HCT116 (cell line): ENCODE data around the gene SPAG4. TPM values are rescaled to one million over a fixed set of nuclear protein-coding genes. Genes with fewer than 3 reads are reported as not detected.

Experiments used
- ATAC-seq: fragments of 200-7000 bp; cut with Tn5 transposase; 2 replicates; pipeline ENCODE4 v1.9.1; 2020; ENCODE audit warnings: mild to moderate bottlenecking, moderate library complexity
- BruUV-seq: library from RNA; stranded (reverse); fragments of 400-500 nt; replicated peaks from 2 replicates; lab custom pipeline; 2021; lab: Mats Ljungman, UMichigan
- CTCF ChIA-PET: fragments of 300-600 bp; sonication (Branson Sonifier 250); formaldehyde crosslinking; loops from one replicate; lab custom pipeline; 2021; ENCODE audit warnings: antibody characterized with exemption; lab: Charles Lee
- POLR2A ChIA-PET: fragments of 300-600, 350-600 bp; sonication (Branson Sonifier 250); formaldehyde crosslinking; loops from one replicate; lab custom pipeline; 2021; ENCODE audit warnings: antibody characterized with exemption; lab: Charles Lee
- RAD21 ChIA-PET, 2 experiments: fragments of 300-600 bp; sonication (Branson Sonifier 250); formaldehyde crosslinking; loops; one replicate each; lab custom pipeline; 2023; ENCODE audit warnings: low total read pairs in 2 of 2; ENCODE audit not compliant: uncharacterized antibody in 2 of 2, unreplicated experiment in 2 of 2, low non-redundant PET in 1 of 2; lab: Charles Lee
- DNase-seq: peaks from one replicate; pipeline ENCODE4 v3.0.0-alpha.2; 2010; ENCODE audit warnings: low read depth, low spot score
- H2AFZ ChIP-seq: fragments of 200-600 bp; shearing (Covaris generic), sonication (generic); 2 replicates; pipeline ENCODE4 v1.6.1; 2017; ENCODE audit warnings: low read depth, mixed run types, mixed read lengths, antibody characterized with exemption, low read length; ENCODE audit not compliant: poor library complexity, severe bottlenecking
- H3K27ac ChIP-seq: 2 replicates; pipeline ENCODE4 v1.5.1; 2012; ENCODE audit warnings: low read depth, low read length
- H3K27me3 ChIP-seq: fragments of 200-600 bp; sonication (generic); 2 replicates; pipeline ENCODE4 v1.6.1; 2016; ENCODE audit warnings: mixed run types, low read length, mixed read lengths; ENCODE audit not compliant: insufficient read depth
- H3K36me3 ChIP-seq, 2 experiments: fragments of 200-500 bp in 1 of 2; fragments of 200-600 bp in 1 of 2; sonication (Bioruptor generic) in 1 of 2; sonication (generic) in 1 of 2; 2 replicates each; pipeline versions ENCODE4 v1.5.1 to v1.6.1; 2014 to 2016; ENCODE audit warnings: low read length in 2 of 2, inconsistent platforms in 1 of 2, mixed read lengths in 1 of 2, mixed run types in 1 of 2; ENCODE audit not compliant: insufficient read depth in 2 of 2, control insufficient read depth in 1 of 2
- H3K4me1 ChIP-seq, 2 experiments: fragments of 200-600 bp in 1 of 2; sonication (generic) in 1 of 2; 2 replicates each; pipeline versions ENCODE4 v1.5.1 to v1.6.1; 2012 to 2017; ENCODE audit warnings: low read length in 2 of 2, inconsistent platforms in 1 of 2, mild to moderate bottlenecking in 1 of 2, mixed read lengths in 1 of 2, mixed run types in 1 of 2, moderate library complexity in 1 of 2; ENCODE audit not compliant: insufficient read depth in 2 of 2, control insufficient read depth in 1 of 2
- H3K4me2 ChIP-seq: fragments of 200-600 bp; sonication (generic); 2 replicates; pipeline ENCODE4 v1.6.1; 2017; ENCODE audit warnings: mixed run types, low read length, mixed read lengths
- H3K4me3 ChIP-seq, 2 experiments: fragments of 200-600 bp in 1 of 2; sonication (generic) in 1 of 2; replicated peaks in 1 of 2; 2 replicates each; pipeline ENCODE4 v1.5.1; 2011 to 2016; ENCODE audit warnings: low read length in 2 of 2, control low read depth in 1 of 2, low read depth in 1 of 2, mild to moderate bottlenecking in 1 of 2, mixed read lengths in 1 of 2, mixed run types in 1 of 2
- H3K79me2 ChIP-seq: fragments of 200-600 bp; sonication (generic); 2 replicates; pipeline ENCODE4 v1.6.1; 2017; ENCODE audit warnings: mild to moderate bottlenecking, mixed run types, low read length, moderate library complexity, mixed read lengths; ENCODE audit not compliant: insufficient read depth
- H3K9ac ChIP-seq: fragments of 200-600 bp; sonication (generic); 2 replicates; pipeline ENCODE4 v1.6.1; 2016; ENCODE audit warnings: low read length, mixed read lengths
- H3K9me2 ChIP-seq: fragments of 200-600 bp; sonication (generic), shearing (Covaris generic); 2 replicates; pipeline ENCODE4 v1.6.1; 2017; ENCODE audit warnings: mixed run types, mild to moderate bottlenecking, moderate library complexity; ENCODE audit not compliant: insufficient read depth
- H3K9me3 ChIP-seq, 2 experiments: fragments of 200-500 bp in 1 of 2; fragments of 200-600 bp in 1 of 2; sonication (Bioruptor generic) in 1 of 2; sonication (generic) in 1 of 2; 2 replicates each; pipeline ENCODE4 v1.6.1; 2014 to 2017; ENCODE audit warnings: low read length in 2 of 2, mixed read lengths in 2 of 2, inconsistent platforms in 1 of 2, low read depth in 1 of 2, mild to moderate bottlenecking in 1 of 2, mixed run types in 1 of 2, moderate library complexity in 1 of 2; ENCODE audit not compliant: control insufficient read depth in 1 of 2, insufficient read depth in 1 of 2
- H4K20me1 ChIP-seq: fragments of 200-600 bp; sonication (generic), shearing (Covaris generic); 2 replicates; pipeline ENCODE4 v1.6.1; 2017; ENCODE audit warnings: mixed run types, mild to moderate bottlenecking, moderate library complexity; ENCODE audit not compliant: insufficient read depth
- ELF1 ChIP-seq: IDR thresholded peaks from 2 replicates; pipeline ENCODE4 v1.6.1; 2012; ENCODE audit warnings: low read depth, borderline replicate concordance
- POLR2A ChIP-seq: IDR thresholded peaks from 2 replicates; pipeline ENCODE4 v1.7.0; 2011; ENCODE audit warnings: borderline replicate concordance; ENCODE audit not compliant: insufficient read depth, insufficient read length; ENCODE audit errors: extremely low read depth
- SIN3A ChIP-seq: IDR thresholded peaks from 2 replicates; pipeline ENCODE4 v1.6.1; 2012; ENCODE audit warnings: low read depth
- YY1 ChIP-seq: IDR thresholded peaks from 2 replicates; pipeline ENCODE4 v1.6.1; 2011; ENCODE audit warnings: low read length, low read depth, moderate library complexity, mild to moderate bottlenecking; ENCODE audit not compliant: insufficient replicate concordance; ENCODE audit errors: extremely low read depth
- ZFX ChIP-seq: fragments of 450-650 bp; IDR thresholded peaks from 2 replicates; pipeline ENCODE4 v1.6.1; 2017
- intact Hi-C: fragments of 100-400 bp; cut with micrococcal nuclease; formaldehyde crosslinking; loops from 2 replicates; pipeline ENCODE4 v1.10.0; 2022
- total RNA-seq: library from RNA; stranded (reverse); gene quantifications from one replicate; pipeline ENCODE4 v1.2.1, GENCODE V29; 2021; ENCODE audit not compliant: unreplicated experiment
- TF ChIP-seq, protein P1 (sequence below): IDR thresholded peaks from 2 replicates; pipeline ENCODE4 v1.6.1; 2011; ENCODE audit warnings: mild to moderate bottlenecking, low read length, moderate library complexity; ENCODE audit not compliant: insufficient replicate concordance; ENCODE audit errors: extremely low read depth
- TF ChIP-seq, protein P2 (sequence below), 3 experiments: fragments of 200-600 bp in 1 of 3; sonication (generic) in 1 of 3; IDR thresholded peaks in 2 of 3; conservative IDR thresholded peaks in 1 of 3; 2 replicates each; pipeline ENCODE4 v1.5.1; 2012 to 2017; ENCODE audit warnings: low read depth in 2 of 3, low read length in 2 of 3, antibody characterized with exemption in 1 of 3, borderline replicate concordance in 1 of 3, control low read depth in 1 of 3, mild to moderate bottlenecking in 1 of 3, mixed read lengths in 1 of 3, mixed run types in 1 of 3, moderate library complexity in 1 of 3; ENCODE audit not compliant: insufficient read depth in 1 of 3

Gene SPAG4
- total RNA-seq, 1 experiment from 2014 or later = 6.2 TPM

- ChIA-PET RAD21 (interaction anchor here in 1 of 2 experiments (1.1 kb wide), 1 partner anchor 375 kb away, joined by 6 read pairs; no protein-coding TSS in a partner anchor), CTCF (no interaction called here)
- Histone ChIP-seq H3K9me3 (no peaks in the 10 kb centered on the region), H3K27me3 (no peaks in the 10 kb centered on the region), H3K4me3 (peak overlapping the region; percentile 63 to 70), H3K36me3 (no peaks in the 10 kb centered on the region), H3K4me2 (peak overlapping the region; percentile 98), H3K9me2 (no peaks in the 10 kb centered on the region), H4K20me1 (no peaks in the 10 kb centered on the region)
- intact Hi-C loops = loop anchor here (2.0 to 5.0 kb wide), 2 partner anchors 45 to 75 kb away; partner anchors contain the start of gene ERGIC3
- TF ChIP-seq ZFX (no peak), POLR2A (no peak), YY1 (no peak), ELF1 (no peak), SIN3A (no peak)
- TF ChIP-seq, protein P1, sequence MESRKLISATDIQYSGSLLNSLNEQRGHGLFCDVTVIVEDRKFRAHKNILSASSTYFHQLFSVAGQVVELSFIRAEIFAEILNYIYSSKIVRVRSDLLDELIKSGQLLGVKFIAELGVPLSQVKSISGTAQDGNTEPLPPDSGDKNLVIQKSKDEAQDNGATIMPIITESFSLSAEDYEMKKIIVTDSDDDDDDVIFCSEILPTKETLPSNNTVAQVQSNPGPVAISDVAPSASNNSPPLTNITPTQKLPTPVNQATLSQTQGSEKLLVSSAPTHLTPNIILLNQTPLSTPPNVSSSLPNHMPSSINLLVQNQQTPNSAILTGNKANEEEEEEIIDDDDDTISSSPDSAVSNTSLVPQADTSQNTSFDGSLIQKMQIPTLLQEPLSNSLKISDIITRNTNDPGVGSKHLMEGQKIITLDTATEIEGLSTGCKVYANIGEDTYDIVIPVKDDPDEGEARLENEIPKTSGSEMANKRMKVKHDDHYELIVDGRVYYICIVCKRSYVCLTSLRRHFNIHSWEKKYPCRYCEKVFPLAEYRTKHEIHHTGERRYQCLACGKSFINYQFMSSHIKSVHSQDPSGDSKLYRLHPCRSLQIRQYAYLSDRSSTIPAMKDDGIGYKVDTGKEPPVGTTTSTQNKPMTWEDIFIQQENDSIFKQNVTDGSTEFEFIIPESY = no peak
- TF ChIP-seq, protein P2, sequence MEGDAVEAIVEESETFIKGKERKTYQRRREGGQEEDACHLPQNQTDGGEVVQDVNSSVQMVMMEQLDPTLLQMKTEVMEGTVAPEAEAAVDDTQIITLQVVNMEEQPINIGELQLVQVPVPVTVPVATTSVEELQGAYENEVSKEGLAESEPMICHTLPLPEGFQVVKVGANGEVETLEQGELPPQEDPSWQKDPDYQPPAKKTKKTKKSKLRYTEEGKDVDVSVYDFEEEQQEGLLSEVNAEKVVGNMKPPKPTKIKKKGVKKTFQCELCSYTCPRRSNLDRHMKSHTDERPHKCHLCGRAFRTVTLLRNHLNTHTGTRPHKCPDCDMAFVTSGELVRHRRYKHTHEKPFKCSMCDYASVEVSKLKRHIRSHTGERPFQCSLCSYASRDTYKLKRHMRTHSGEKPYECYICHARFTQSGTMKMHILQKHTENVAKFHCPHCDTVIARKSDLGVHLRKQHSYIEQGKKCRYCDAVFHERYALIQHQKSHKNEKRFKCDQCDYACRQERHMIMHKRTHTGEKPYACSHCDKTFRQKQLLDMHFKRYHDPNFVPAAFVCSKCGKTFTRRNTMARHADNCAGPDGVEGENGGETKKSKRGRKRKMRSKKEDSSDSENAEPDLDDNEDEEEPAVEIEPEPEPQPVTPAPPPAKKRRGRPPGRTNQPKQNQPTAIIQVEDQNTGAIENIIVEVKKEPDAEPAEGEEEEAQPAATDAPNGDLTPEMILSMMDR (IDR thresholded peaks at IDR 0.05 in 2 of 3, conservative IDR thresholded peaks at IDR 0.05 in 1 of 3; ENCODE audit: borderline replicate concordance in 1 of 3, insufficient read depth in 1 of 3, low read depth in 2 of 3, low read length in 2 of 3) = peak in 2 of 3 experiments; percentile 47 to 52; a peak in 4 of 6 replicates
- TF ChIP-seq, all 23 proteins: peak for 1
- no peak for DNase-seq
- no peak for ATAC-seq
- Histone ChIP-seq H3K79me2 (0 out of 2 replicates have a peak, but pooled peaks cover 5% of the 10 kb centered on the region), H3K4me1 (peaks cover 19 to 42% of the 10 kb centered on the region in 2 experiments), H3K9ac (peak overlapping the region; percentile 72), H3K27ac (peak overlapping the region; percentile 79), H2AFZ (no peak overlapping the region)
- POLR2A ChIA-PET = interaction anchor here (0.7 to 1.5 kb wide), 2 partner anchors 16 to 125 kb away, joined by 5 to 6 read pairs; partner anchors contain the start of gene RBM39
- BruUV-seq = no TSS peak
Measured at GRCh38 chr20:35617397-35618262, 2.0 kb downstream of the SPAG4 start.
